SK-N-SH treated with all-trans-retinoic acid at 6 μM for 48 hours (cell line): ENCODE measurements around the gene ROBO1.

Experiments used
- ARNTL ChIP-seq: fragments of 450-650 bp; formaldehyde crosslinking; IDR thresholded peaks from 2 replicates; pipeline ENCODE4 v1.5.0; 2020; ENCODE audit warnings: low read depth, mild to moderate bottlenecking, moderate library complexity, borderline replicate concordance
- BACH2 ChIP-seq: fragments of 250-450 bp; sonication (Bioruptor Pico); IDR thresholded peaks from 2 replicates; pipeline ENCODE4 v1.9.0; 2021; ENCODE audit warnings: mild to moderate bottlenecking, borderline replicate concordance
- CREB5 ChIP-seq: fragments of 250-450 bp; sonication (Bioruptor Pico); IDR thresholded peaks from 2 replicates; pipeline ENCODE4 v1.5.1; 2020; ENCODE audit warnings: low read depth, mild to moderate bottlenecking, moderate library complexity
- ESRRG ChIP-seq: fragments of 250-450 bp; sonication (Bioruptor Pico); IDR thresholded peaks from 2 replicates; pipeline ENCODE4 v1.6.1; 2021; ENCODE audit warnings: mild to moderate bottlenecking
- TSHZ2 ChIP-seq: fragments of 250-450 bp; sonication (Bioruptor Pico); IDR thresholded peaks from 2 replicates; pipeline ENCODE4 v1.5.0; 2020; ENCODE audit warnings: mild to moderate bottlenecking, moderate library complexity
- ZC3H10 ChIP-seq: fragments of 250-450 bp; sonication (Bioruptor Pico); IDR thresholded peaks from 2 replicates; pipeline ENCODE4 v1.5.1; 2021; ENCODE audit warnings: mild to moderate bottlenecking, moderate library complexity
- ZFP3 ChIP-seq: fragments of 250-450 bp; sonication (Bioruptor Pico); IDR thresholded peaks from 2 replicates; pipeline ENCODE4 v1.5.0; 2020; ENCODE audit warnings: mild to moderate bottlenecking, moderate library complexity

DNA sequence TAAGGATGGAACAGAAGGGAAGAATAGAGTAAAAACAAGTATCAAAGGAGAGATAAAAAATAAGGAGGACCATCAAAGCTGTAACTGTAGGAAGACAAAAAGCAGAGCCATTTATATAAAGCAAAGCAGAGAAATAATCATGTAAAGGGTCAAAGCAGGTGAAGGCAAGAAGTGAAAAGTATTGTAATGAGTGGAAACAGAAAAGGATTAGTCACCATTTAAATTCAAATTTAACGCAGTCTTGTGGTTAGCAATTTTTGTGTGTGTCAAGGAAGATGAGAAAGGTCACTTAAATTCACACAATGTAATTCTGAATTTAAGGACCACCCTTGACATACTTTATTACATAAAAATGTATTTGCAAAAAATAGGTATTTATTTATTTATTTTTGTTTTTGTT, 567.8 kb downstream of the ROBO1 start:
- TF ChIP-seq ZC3H10 (CRISPR knock-in tag) = 0 out of 2 replicates have a peak, but pooled peaks have one; percentile 36
- no peak for TF ChIP-seq ESRRG
- TF ChIP-seq BACH2 (CRISPR knock-in tag) = no peak
- TF ChIP-seq ARNTL (CRISPR knock-in tag) = no peak
- TF ChIP-seq ZFP3 (CRISPR knock-in tag) = no peak
- TF ChIP-seq TSHZ2 = no peak
- no peak for TF ChIP-seq CREB5 (CRISPR knock-in tag)
